ENCODE measurements around the gene TOX3. TPM values are rescaled to one million over a fixed set of nuclear protein-coding genes. Genes with fewer than 3 reads are reported as not detected.
A peak's percentile ranks its signal among the peaks of the same experiment; 100 is the strongest.

The TOX3 gene
- total and polyA plus RNA-seq, 2 of the 13 experiments (the other 11 are each of a cell fraction or from before 2014, with no cell fraction given) = 14.5 to 98.6 TPM

DNA sequence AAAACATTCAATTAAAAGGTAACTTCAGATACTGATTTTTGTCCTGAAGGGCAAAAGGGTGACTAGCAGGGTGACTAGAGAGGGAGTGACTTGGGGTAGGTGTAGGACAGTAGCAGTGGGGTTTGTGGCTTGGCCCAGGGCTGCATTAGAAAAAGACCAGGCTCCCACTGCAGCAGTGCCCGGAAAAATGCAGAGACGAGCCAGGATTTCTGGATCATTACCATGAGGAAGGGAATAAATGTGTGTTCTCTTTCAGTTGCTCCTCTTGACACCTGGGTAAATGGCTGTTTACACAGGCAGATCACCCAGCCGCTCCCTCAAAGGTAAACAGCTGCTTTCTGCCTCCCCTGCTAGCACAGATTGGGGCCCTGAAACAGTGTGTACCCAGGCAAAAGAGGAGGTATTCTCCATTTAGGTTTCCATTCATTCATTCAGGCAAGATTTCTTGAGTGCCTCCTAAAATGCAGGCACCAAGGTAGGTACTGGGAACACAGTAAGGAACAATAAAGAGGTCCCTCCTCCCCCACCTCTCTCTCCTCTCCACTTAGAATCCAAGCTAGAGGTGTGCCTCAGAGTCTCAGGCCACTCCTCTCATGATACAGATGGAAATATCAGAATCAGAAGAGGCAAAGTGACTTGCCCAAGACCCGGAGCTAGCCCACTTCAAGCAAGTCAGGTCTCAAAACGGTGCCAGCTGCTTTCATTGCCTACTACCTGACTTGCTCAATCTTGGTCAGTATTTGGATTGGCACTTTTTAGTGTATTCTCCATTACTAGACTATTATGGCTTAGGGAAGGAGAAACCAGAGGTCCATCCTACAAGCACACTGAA is 15.2 kb upstream of the TOX3 start (continued):
- TF ChIP-seq, protein P1, sequence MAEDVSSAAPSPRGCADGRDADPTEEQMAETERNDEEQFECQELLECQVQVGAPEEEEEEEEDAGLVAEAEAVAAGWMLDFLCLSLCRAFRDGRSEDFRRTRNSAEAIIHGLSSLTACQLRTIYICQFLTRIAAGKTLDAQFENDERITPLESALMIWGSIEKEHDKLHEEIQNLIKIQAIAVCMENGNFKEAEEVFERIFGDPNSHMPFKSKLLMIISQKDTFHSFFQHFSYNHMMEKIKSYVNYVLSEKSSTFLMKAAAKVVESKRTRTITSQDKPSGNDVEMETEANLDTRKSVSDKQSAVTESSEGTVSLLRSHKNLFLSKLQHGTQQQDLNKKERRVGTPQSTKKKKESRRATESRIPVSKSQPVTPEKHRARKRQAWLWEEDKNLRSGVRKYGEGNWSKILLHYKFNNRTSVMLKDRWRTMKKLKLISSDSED (CRISPR knock-in tag; IDR thresholded peaks at IDR 0.05) = no peak
- no peak for TF ChIP-seq ZNF768 (CRISPR knock-in tag; IDR thresholded peaks at IDR 0.05)
- no peak for TF ChIP-seq SIN3B (IDR thresholded peaks at IDR 0.05; ENCODE audit: low read length)
- TF ChIP-seq ZNF616 (CRISPR knock-in tag; IDR thresholded peaks at IDR 0.05; ENCODE audit: low read depth) = no peak
- TF ChIP-seq GABPB1 (CRISPR knock-in tag; IDR thresholded peaks at IDR 0.05) = 0 out of 2 replicates have a peak, but pooled peaks have one; percentile 17
- TF ChIP-seq, protein P2, sequence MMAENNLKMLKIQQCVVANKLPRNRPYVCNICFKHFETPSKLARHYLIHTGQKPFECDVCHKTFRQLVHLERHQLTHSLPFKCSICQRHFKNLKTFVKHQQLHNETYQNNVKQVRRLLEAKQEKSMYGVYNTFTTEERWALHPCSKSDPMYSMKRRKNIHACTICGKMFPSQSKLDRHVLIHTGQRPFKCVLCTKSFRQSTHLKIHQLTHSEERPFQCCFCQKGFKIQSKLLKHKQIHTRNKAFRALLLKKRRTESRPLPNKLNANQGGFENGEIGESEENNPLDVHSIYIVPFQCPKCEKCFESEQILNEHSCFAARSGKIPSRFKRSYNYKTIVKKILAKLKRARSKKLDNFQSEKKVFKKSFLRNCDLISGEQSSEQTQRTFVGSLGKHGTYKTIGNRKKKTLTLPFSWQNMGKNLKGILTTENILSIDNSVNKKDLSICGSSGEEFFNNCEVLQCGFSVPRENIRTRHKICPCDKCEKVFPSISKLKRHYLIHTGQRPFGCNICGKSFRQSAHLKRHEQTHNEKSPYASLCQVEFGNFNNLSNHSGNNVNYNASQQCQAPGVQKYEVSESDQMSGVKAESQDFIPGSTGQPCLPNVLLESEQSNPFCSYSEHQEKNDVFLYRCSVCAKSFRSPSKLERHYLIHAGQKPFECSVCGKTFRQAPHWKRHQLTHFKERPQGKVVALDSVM (CRISPR knock-in tag; IDR thresholded peaks at IDR 0.05) = no peak
- no peak for TF ChIP-seq ERF (CRISPR knock-in tag; IDR thresholded peaks at IDR 0.05)
- TF ChIP-seq ZNF296 (CRISPR knock-in tag; conservative IDR thresholded peaks at IDR 0.05) = no peak
- no peak for TF ChIP-seq HIVEP1 (CRISPR knock-in tag; IDR thresholded peaks at IDR 0.05)
- no peak for TF ChIP-seq ZNF75D (CRISPR knock-in tag; IDR thresholded peaks at IDR 0.05; ENCODE audit: borderline replicate concordance)
- TF ChIP-seq NR1H2 (CRISPR knock-in tag; IDR thresholded peaks at IDR 0.05; ENCODE audit: borderline replicate concordance, low read depth) = no peak
- TF ChIP-seq, protein P3, sequence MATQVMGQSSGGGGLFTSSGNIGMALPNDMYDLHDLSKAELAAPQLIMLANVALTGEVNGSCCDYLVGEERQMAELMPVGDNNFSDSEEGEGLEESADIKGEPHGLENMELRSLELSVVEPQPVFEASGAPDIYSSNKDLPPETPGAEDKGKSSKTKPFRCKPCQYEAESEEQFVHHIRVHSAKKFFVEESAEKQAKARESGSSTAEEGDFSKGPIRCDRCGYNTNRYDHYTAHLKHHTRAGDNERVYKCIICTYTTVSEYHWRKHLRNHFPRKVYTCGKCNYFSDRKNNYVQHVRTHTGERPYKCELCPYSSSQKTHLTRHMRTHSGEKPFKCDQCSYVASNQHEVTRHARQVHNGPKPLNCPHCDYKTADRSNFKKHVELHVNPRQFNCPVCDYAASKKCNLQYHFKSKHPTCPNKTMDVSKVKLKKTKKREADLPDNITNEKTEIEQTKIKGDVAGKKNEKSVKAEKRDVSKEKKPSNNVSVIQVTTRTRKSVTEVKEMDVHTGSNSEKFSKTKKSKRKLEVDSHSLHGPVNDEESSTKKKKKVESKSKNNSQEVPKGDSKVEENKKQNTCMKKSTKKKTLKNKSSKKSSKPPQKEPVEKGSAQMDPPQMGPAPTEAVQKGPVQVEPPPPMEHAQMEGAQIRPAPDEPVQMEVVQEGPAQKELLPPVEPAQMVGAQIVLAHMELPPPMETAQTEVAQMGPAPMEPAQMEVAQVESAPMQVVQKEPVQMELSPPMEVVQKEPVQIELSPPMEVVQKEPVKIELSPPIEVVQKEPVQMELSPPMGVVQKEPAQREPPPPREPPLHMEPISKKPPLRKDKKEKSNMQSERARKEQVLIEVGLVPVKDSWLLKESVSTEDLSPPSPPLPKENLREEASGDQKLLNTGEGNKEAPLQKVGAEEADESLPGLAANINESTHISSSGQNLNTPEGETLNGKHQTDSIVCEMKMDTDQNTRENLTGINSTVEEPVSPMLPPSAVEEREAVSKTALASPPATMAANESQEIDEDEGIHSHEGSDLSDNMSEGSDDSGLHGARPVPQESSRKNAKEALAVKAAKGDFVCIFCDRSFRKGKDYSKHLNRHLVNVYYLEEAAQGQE (IDR thresholded peaks at IDR 0.05; ENCODE audit: borderline replicate concordance in 1 of 2, low read depth in 1 of 2, low read length in 2 of 2) = peak in 1 of 2 experiments; percentile 38; a peak in 1 of 4 replicates
- TF ChIP-seq, protein P4, sequence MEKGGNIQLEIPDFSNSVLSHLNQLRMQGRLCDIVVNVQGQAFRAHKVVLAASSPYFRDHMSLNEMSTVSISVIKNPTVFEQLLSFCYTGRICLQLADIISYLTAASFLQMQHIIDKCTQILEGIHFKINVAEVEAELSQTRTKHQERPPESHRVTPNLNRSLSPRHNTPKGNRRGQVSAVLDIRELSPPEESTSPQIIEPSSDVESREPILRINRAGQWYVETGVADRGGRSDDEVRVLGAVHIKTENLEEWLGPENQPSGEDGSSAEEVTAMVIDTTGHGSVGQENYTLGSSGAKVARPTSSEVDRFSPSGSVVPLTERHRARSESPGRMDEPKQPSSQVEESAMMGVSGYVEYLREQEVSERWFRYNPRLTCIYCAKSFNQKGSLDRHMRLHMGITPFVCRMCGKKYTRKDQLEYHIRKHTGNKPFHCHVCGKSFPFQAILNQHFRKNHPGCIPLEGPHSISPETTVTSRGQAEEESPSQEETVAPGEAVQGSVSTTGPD (CRISPR knock-in tag; IDR thresholded peaks at IDR 0.05) = 0 out of 2 replicates have a peak, but pooled peaks have one; percentile 18
- TF ChIP-seq ISX (CRISPR knock-in tag; conservative IDR thresholded peaks at IDR 0.05) = no peak
- peak; percentile 92 for TF ChIP-seq ZNF607 (CRISPR knock-in tag; IDR thresholded peaks at IDR 0.05; ENCODE audit: borderline replicate concordance)
- peak; percentile 99 for TF ChIP-seq TBX2 (CRISPR knock-in tag; IDR thresholded peaks at IDR 0.05; ENCODE audit: borderline replicate concordance)
- no peak for TF ChIP-seq ZFP90 (CRISPR knock-in tag; IDR thresholded peaks at IDR 0.05; ENCODE audit: borderline replicate concordance)
- no peak for TF ChIP-seq ZSCAN9 (CRISPR knock-in tag; IDR thresholded peaks at IDR 0.05; ENCODE audit: borderline replicate concordance)
- TF ChIP-seq NRL (CRISPR knock-in tag; IDR thresholded peaks at IDR 0.05; ENCODE audit: borderline replicate concordance) = no peak
- TF ChIP-seq SALL1 (CRISPR knock-in tag; IDR thresholded peaks at IDR 0.05) = peak; percentile 95
- no peak for TF ChIP-seq PHB2 (IDR thresholded peaks at IDR 0.05; ENCODE audit: partially characterized antibody)
- TF ChIP-seq ZNF224 (CRISPR knock-in tag; IDR thresholded peaks at IDR 0.05) = no peak
